GM12892 (cell line): ENCODE measurements around the gene GMPR2.

Experiments used
- POLR2A ChIP-seq: IDR thresholded peaks from 2 replicates; pipeline ENCODE4 v1.6.1; 2011; ENCODE audit warnings: low read depth, low read length, control low read depth
- TAF1 ChIP-seq: IDR thresholded peaks from 2 replicates; pipeline ENCODE4 v1.6.1; 2011; ENCODE audit warnings: low read depth, mild to moderate bottlenecking, control low read depth, low read length, borderline replicate concordance

GRCh38 chr14:24251880-24252288 is 19.2 kb downstream of the GMPR2 start:
- TF ChIP-seq POLR2A (no peak), TAF1 (no peak)
